PFSK-1 (cell line): ENCODE measurements around the gene ZNF207.

Experiments
- FOXP2 ChIP-seq: optimal IDR thresholded peaks from 2 replicates; pipeline ENCODE3; 2011; ENCODE audit warnings: borderline replicate concordance, control low read depth, inconsistent platforms; ENCODE audit not compliant: insufficient read depth; ENCODE audit errors: extremely low read length, extremely low read depth
- POLR2AphosphoS5 ChIP-seq: IDR thresholded peaks from 2 replicates; pipeline ENCODE4 v1.6.1; 2012; ENCODE audit warnings: low read depth, mild to moderate bottlenecking, control low read depth, low read length, moderate library complexity
- REST ChIP-seq, 2 experiments: IDR thresholded peaks; 2 replicates each; pipeline versions ENCODE4 v1.6.1 to v1.8.0; 2011 to 2012; ENCODE audit warnings: low read depth in 2 of 2, low read length in 2 of 2, control low read depth in 1 of 2, inconsistent platforms in 1 of 2, mild to moderate bottlenecking in 1 of 2, moderate library complexity in 1 of 2; ENCODE audit not compliant: insufficient read depth in 1 of 2
- SIN3A ChIP-seq: IDR thresholded peaks from 2 replicates; pipeline ENCODE4 v1.6.1; 2012; ENCODE audit warnings: mild to moderate bottlenecking, low read length, moderate library complexity, borderline replicate concordance; ENCODE audit not compliant: insufficient read depth
- TAF1 ChIP-seq: IDR thresholded peaks from 2 replicates; pipeline ENCODE4 v1.6.1; 2012; ENCODE audit warnings: low read length, control low read depth, borderline replicate concordance; ENCODE audit not compliant: insufficient read depth

Gene ZNF207

GRCh38 chr17:32335046-32335445, 14.9 kb upstream of the ZNF207 start:
- TF ChIP-seq TAF1 (no peak), REST (IDR thresholded peaks at IDR 0.05; ENCODE audit: insufficient read depth in 1 of 2, low read depth in 2 of 2, low read length in 2 of 2) (no peak), FOXP2 (no peak), SIN3A (no peak), POLR2AphosphoS5 (no peak)

GRCh38 chr17:32335687-32336086, 14.3 kb upstream of the ZNF207 start:
- TF ChIP-seq POLR2AphosphoS5, result no peak
- TF ChIP-seq TAF1, result no peak
- no peak for TF ChIP-seq FOXP2
- no peak for TF ChIP-seq REST (IDR thresholded peaks at IDR 0.05; ENCODE audit: insufficient read depth in 1 of 2, low read depth in 2 of 2, low read length in 2 of 2)
- TF ChIP-seq SIN3A, result no peak

GRCh38 chr17:32341141-32341856, 8.7 kb upstream of the ZNF207 start:
- TF ChIP-seq TAF1 (no peak), POLR2AphosphoS5 (no peak), FOXP2 (no peak), REST (IDR thresholded peaks at IDR 0.05; ENCODE audit: insufficient read depth in 1 of 2, low read depth in 2 of 2, low read length in 2 of 2) (no peak), SIN3A (no peak)

- TF ChIP-seq FOXP2 (peak; percentile 94), POLR2AphosphoS5 (peak; percentile 67; the same call in 1 of the 2 replicates), REST (IDR thresholded peaks at IDR 0.05; ENCODE audit: insufficient read depth in 1 of 2, low read depth in 2 of 2, low read length in 2 of 2) (0 out of 4 replicates have a peak, but pooled peaks of 1 of the 2 experiments have one; percentile 5), TAF1 (peak; percentile 82), SIN3A (peak; percentile 11; the same call in 1 of the 2 replicates)
Observed at GRCh38 chr17:32341857-32342602, 7.9 kb upstream of the ZNF207 start, which contains the start of gene C17orf75. C17orf75 (minus strand) TSS chr17:32342173; CDS start chr17:32342139, 34 bp downstream.
